Psoas muscle (tissue), 8 donors: ENCODE results near the gene SUZ12. TPM values are rescaled to one million over a fixed set of nuclear protein-coding genes. Genes with fewer than 3 reads are reported as not detected.
"Not testable (repeated sequence)": the region's sequence is repeated elsewhere in the genome, so short reads cannot be mapped to it uniquely, and the experiment has no call there.

ENCODE experiments used
- ATAC-seq, 4 donors: fragments of 200-7000 bp; cut with Tn5 transposase; one replicate each; pipeline ENCODE4 v1.9.1; 2020; ENCODE audit warnings: moderate library complexity in 3 of 4, mild to moderate bottlenecking in 2 of 4
- DNase-seq, 2 donors: peaks; one replicate each; pipeline ENCODE4 v3.0.0-alpha.2; 2020
- H3K27ac ChIP-seq: fragments of 200-600 bp; one replicate; pipeline ENCODE4 v1.8.0; 2022
- H3K27me3 ChIP-seq, 3 donors: fragments of 200-600 bp in 1 of 3; one replicate each; pipeline versions ENCODE4 v1.6.1 to v1.8.0; 2013 to 2022; ENCODE audit warnings: low read length in 2 of 3, mild to moderate bottlenecking in 2 of 3, moderate library complexity in 1 of 3; ENCODE audit not compliant: insufficient read depth in 3 of 3
- H3K36me3 ChIP-seq, 2 donors: fragments of 200-600 bp in 1 of 2; one replicate each; pipeline versions ENCODE4 v1.6.1 to v1.8.0; 2013 to 2022; ENCODE audit warnings: low read depth in 1 of 2, mild to moderate bottlenecking in 1 of 2, moderate library complexity in 1 of 2; ENCODE audit not compliant: insufficient read depth in 1 of 2
- H3K4me1 ChIP-seq: fragments of 200-600 bp; one replicate; pipeline ENCODE4 v1.8.0; 2022
- H3K4me3 ChIP-seq: fragments of 200-600 bp; one replicate; pipeline ENCODE4 v1.8.0; 2022; ENCODE audit warnings: mild to moderate bottlenecking
- H3K9me3 ChIP-seq: fragments of 200-600 bp; one replicate; pipeline ENCODE4 v1.8.0; 2022
- WGBS, 3 donors: extraction: QIAGEN DNeasy Blood & Tissue Kit; methylation state at CpG; one replicate each; pipeline versions ENCODE4 v1.1.6 to v1.1.7; 2013; 5-methylcytosine and 5-hydroxymethylcytosine counted together
- intact Hi-C, 2 donors: fragments of 100-400 bp; cut with DNase I; formaldehyde crosslinking; loops; one replicate each; pipeline versions ENCODE4 v1.11.0 to v1.14.2; 2022
- polyA plus RNA-seq, 3 donors: library from polyadenylated mRNA; stranded (reverse); fragments of 200-250 nt; gene quantifications; one replicate each; pipeline ENCODE4 v1.2.3, GENCODE V29; 2013
- total RNA-seq, 4 donors: library from RNA; stranded (reverse); fragmentation: NEBNext Ultra II Directional in 2 of 4; extraction: Animal tissue kit (Norgen Biotek cat#: 25700) in 2 of 4; gene quantifications; one replicate each; pipeline versions ENCODE4 v1.2.1 to v1.2.4, GENCODE V29; 2021 to 2023
- TF ChIP-seq, protein P1 (sequence below): fragments of 200-600 bp; IDR thresholded peaks from one replicate; pipeline ENCODE4 v1.8.0; 2022; ENCODE audit warnings: antibody characterized with exemption
- donor health status: healthy with polysubstance abuse.
- donor health status: DM: no; HTN: no; CAD: no; lungs with moderate emphysema.
- donor health status: Bipolar disorder and iron deficiency.
- donor health status: healthy.
- donor health status: DM: yes; HTN: yes; CAD: no.
- donor health status: DM: no; HTN: no; CAD: no.
- donor health status: DM: no; HTN: no; CAD: no.
- donor health status: DM: yes; HTN: yes; CAD: no.

SUZ12 gene
- total and polyA plus RNA-seq, 7 donors: 4.7 to 11.5 (median 9.7) TPM

GRCh38 chr17:31907342-31907962 lies 29.4 kb upstream of the SUZ12 start:
- Histone ChIP-seq H3K27me3 (peaks cover 0 to 4% (median 0%) of the 10 kb centered on the region in 3 donors), H3K36me3 (no peaks in the 10 kb centered on the region), H3K9me3 (no peaks in the 10 kb centered on the region), H3K4me1 (no peaks in the 10 kb centered on the region), H3K4me3 (no peak overlapping the region), H3K27ac (no peak overlapping the region)
- intact Hi-C loops: no loop called here
- ATAC-seq: no peak
- TF ChIP-seq, protein P1, sequence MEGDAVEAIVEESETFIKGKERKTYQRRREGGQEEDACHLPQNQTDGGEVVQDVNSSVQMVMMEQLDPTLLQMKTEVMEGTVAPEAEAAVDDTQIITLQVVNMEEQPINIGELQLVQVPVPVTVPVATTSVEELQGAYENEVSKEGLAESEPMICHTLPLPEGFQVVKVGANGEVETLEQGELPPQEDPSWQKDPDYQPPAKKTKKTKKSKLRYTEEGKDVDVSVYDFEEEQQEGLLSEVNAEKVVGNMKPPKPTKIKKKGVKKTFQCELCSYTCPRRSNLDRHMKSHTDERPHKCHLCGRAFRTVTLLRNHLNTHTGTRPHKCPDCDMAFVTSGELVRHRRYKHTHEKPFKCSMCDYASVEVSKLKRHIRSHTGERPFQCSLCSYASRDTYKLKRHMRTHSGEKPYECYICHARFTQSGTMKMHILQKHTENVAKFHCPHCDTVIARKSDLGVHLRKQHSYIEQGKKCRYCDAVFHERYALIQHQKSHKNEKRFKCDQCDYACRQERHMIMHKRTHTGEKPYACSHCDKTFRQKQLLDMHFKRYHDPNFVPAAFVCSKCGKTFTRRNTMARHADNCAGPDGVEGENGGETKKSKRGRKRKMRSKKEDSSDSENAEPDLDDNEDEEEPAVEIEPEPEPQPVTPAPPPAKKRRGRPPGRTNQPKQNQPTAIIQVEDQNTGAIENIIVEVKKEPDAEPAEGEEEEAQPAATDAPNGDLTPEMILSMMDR: no peak
- WGBS, 3 donors: 9 to 11% (median 10%) methylated on average over 7 of the region's 7 CpGs
- DNase-seq: peak in 1 of 2 donors; percentile 24

- intact Hi-C loops: no loop called here
- DNase-seq (no peak), ATAC-seq (no peak)
- TF ChIP-seq, protein P1: no peak
- Histone ChIP-seq H3K9me3 (no peaks in the 10 kb centered on the region), H3K36me3 (no peaks in the 10 kb centered on the region), H3K4me3 (no peak overlapping the region), H3K4me1 (no peaks in the 10 kb centered on the region), H3K27ac (no peak overlapping the region), H3K27me3 (peaks cover 0 to 4% (median 0%) of the 10 kb centered on the region in 3 donors)
Measured at GRCh38 chr17:31908386-31908785, 28.4 kb upstream of the SUZ12 start.

DNA sequence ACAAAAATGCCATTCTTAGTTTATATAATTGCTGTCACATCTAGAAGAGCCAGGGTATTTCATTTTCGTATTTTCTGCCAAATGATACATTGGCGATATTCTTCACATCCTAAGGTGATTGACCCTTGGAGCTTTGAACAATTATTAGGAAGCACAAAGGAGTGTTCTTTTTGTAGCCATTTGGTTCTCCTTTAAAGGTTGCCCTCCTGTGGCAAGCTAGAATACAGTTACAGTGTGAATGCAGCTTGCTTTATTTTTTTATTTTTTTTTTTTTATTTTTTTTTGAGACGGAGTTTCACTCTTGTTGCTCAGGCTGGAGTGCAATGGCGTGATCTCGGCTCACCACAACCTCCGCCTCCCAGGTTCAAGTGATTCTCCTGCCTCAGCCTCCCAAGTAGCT lies 24.1 kb upstream of the SUZ12 start:
- DNase-seq, H3K4me1 ChIP-seq, ATAC-seq, H3K36me3 ChIP-seq, H3K9me3 ChIP-seq, intact Hi-C loops, H3K27ac ChIP-seq, H3K4me3 ChIP-seq: not testable (repeated sequence)
- peaks cover 0 to 21% (median 5%) of the 10 kb centered on the region in 3 donors for H3K27me3 ChIP-seq
- 55 to 62% (median 58%) methylated on average over 5 to 6 of the region's 6 CpGs for WGBS, 3 donors

GRCh38 chr17:31915456-31916100 lies 21.2 kb upstream of the SUZ12 start:
- no peak overlapping the region for H3K27ac ChIP-seq
- H3K4me1 ChIP-seq: no peaks in the 10 kb centered on the region
- TF ChIP-seq, protein P1: no peak
- no peaks in the 10 kb centered on the region for H3K9me3 ChIP-seq
- peaks cover 0 to 36% (median 5%) of the 10 kb centered on the region in 3 donors for H3K27me3 ChIP-seq
- 87 to 94% (median 89%) methylated on average over 3 of the region's 3 CpGs for WGBS, 3 donors
- no peaks in the 10 kb centered on the region for H3K36me3 ChIP-seq
- ATAC-seq (no peak), DNase-seq (no peak)
- intact Hi-C loops: no loop called here
- no peak overlapping the region for H3K4me3 ChIP-seq

- DNase-seq: no peak
- Histone ChIP-seq H3K4me1 (no peaks in the 10 kb centered on the region), H3K27ac (no peak overlapping the region), H3K4me3 (peak overlapping the region; percentile 36), H3K36me3 (no peaks in the 10 kb centered on the region), H3K27me3 (peaks cover 0 to 36% (median 5%) of the 10 kb centered on the region in 3 donors), H3K9me3 (no peaks in the 10 kb centered on the region)
- intact Hi-C loops: no loop called here
- TF ChIP-seq, protein P1: no peak
- no peak for ATAC-seq
- 53 to 62% (median 59%) methylated on average over 34 to 36 of the region's 36 CpGs for WGBS, 3 donors
Measured at GRCh38 chr17:31916491-31917064, 20.2 kb upstream of the SUZ12 start.
